Renal cortex interstitium (tissue), 11 donors: ENCODE data around the gene KIRREL1. TPM values are rescaled to one million over a fixed set of nuclear protein-coding genes. Genes with fewer than 3 reads are reported as not detected.

Experiments
- DNase-seq, 11 donors: peaks; one replicate each; pipeline ENCODE4 v3.0.0-alpha.2; 2013; ENCODE audit warnings: low read depth in 9 of 11, low spot score in 4 of 11; ENCODE audit errors: extremely low read depth in 1 of 11
- polyA plus RNA-seq, 3 donors: library from polyadenylated mRNA; unstranded; fragments of 120-200 nt; gene quantifications; one replicate each; pipeline ENCODE4 v1.2.1, GENCODE V29; 2013; ENCODE audit not compliant: insufficient read length in 3 of 3

Gene KIRREL1
- polyA plus RNA-seq, 3 donors: 171 to 186 (median 179) TPM

- no peak for DNase-seq
These were observed 53.5 kb downstream of the KIRREL1 start for GRCh38 chr1:158046715-158047510.

- DNase-seq: no peak
These were observed 55.1 kb downstream of the KIRREL1 start for GRCh38 chr1:158048371-158049067.

DNA sequence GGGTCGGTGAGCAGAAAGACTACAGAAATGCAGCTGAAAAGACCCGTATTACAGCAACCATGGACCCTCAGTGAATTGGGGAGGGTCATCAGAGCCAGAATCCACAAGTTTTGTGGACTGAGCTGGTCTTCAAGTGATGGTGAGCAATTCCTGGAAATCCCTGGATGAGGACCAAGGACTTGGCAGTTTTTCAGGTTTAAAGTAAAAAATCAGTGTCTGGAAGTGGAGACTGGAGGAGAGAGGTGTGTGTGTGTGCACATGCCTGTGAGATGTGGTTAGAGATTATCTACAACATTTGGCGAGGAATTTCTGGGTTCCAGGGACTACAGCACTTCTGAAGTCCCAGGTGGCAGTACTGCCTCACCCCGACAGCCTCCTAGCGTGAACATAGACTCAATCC, 56.4 kb downstream of the KIRREL1 start:
- DNase-seq: no peak

- no peak for DNase-seq
These were observed 59.8 kb downstream of the KIRREL1 start for GRCh38 chr1:158053276-158053675.

DNA sequence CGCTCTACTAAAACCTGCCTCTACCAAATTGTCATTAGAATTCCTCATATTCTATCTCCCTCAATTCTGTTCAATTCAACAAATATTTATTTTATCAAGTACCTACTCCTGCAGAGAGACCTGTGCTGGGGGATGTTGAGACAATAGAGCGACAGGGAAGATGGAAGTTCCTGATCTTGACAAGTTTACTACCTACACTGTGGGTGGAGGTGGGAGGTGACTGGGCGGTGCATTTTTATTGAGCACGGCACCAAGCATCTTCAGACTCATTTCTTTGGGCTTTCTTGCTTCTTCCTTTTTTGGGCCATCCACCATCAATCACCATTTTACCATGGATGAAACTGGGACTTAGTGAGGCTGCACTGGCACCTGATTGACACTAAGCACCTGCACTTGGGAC, 61.3 kb downstream of the KIRREL1 start:
- no peak for DNase-seq

GRCh38 chr1:158055854-158056253, 62.4 kb downstream of the KIRREL1 start:
- DNase-seq: peak in 2 of 11 donors; percentile 28 to 37

- DNase-seq: no peak
These were observed 63.1 kb downstream of the KIRREL1 start for GRCh38 chr1:158056498-158056897.

- no peak for DNase-seq
These were observed 65.0 kb downstream of the KIRREL1 start for GRCh38 chr1:158058237-158058985.

DNA sequence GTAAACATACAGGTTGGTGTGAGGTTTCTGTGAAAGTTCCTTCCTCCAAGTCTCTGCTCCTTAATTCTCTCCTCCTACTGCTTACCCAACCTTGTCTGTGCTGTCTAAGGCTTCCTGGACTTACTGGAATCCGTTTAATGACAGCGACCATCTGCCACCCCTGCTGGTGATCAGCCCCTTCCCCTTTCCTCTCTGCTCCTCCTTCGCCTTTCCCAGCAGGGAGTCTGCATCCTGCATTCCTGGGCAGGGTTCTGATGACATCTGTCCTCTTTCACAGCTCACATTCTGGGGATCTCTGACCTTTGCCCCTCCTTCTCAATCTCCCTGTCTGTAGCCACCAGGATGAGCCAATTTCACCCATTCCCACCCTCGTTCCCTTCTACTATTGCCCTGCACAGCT, 66.5 kb downstream of the KIRREL1 start:
- DNase-seq: peak in 2 of 11 donors; percentile 36

GRCh38 chr1:158062174-158062573, 68.7 kb downstream of the KIRREL1 start:
- DNase-seq: no peak

DNA sequence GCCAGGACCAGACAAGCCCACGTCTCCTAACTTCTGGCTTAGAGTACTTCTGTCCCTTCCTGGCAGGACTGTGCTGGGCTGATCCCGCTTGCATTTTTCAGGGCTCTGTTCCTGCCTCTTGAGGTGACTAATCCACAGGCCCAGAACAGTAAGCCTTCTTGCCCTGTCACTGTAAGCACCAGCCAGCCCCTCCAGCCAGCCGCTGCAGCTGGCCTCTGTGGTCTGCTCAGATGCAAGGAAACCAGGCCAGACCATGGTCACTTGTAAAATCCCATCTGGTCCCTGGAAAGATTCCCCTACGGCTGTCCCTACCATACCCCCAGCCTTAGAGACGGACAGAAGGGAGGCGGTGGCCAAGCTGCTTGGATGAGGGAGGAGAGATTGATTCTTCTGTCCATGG, 74.2 kb downstream of the KIRREL1 start:
- DNase-seq: no peak

GRCh38 chr1:158068918-158069317, 75.5 kb downstream of the KIRREL1 start:
- no peak for DNase-seq

- no peak for DNase-seq
These were observed 77.7 kb downstream of the KIRREL1 start for GRCh38 chr1:158071138-158071537.

- DNase-seq: peak in 6 of 11 donors; percentile 30 to 67 (median 56)
These were observed 81.6 kb downstream of the KIRREL1 start for GRCh38 chr1:158075078-158075477.

GRCh38 chr1:158076441-158076840, 83.0 kb downstream of the KIRREL1 start:
- no peak for DNase-seq

DNA sequence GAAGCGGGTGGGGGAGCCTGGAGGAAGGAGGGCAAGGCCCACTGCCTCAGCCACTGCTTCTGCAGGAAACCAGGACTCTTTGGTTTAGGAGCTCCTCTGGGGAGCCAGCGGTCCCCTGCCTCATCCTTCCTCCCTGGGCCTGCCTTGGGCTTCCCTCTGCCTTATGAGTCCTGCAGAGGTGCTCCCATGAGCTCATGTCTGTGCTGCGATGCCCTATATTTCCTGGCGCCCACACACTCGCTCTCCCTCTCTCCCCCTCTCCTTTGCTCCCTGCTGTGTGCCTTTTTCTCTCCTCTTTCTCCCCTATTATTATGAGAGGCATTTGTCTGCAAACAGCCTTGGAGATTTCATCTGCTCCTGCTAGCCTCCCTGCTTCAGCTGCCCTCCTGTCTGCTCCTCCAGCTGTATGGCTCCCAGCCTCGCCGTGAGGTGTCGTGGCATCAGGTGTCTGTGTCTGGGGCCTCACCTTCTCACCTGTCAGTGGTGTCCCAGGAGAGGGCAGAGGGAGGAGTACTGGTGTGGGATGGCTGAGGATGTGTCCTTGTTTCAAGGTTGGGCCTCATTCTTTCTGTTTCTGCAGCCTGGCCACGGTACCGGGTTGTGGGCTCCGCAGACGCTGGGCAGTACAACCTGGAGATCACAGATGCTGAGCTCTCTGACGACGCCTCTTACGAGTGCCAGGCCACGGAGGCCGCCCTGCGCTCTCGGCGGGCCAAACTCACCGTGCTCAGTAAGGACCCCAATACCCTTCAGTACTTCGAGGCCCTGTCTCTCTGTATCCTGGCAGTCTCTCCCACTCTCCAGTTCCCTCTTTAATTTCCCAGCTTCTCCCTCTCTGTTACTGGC, 84.2 kb downstream of the KIRREL1 start:
- DNase-seq: no peak

- DNase-seq: no peak
These were observed 85.2 kb downstream of the KIRREL1 start for GRCh38 chr1:158078569-158079080.

GRCh38 chr1:158080066-158080465, 86.6 kb downstream of the KIRREL1 start:
- no peak for DNase-seq

DNA sequence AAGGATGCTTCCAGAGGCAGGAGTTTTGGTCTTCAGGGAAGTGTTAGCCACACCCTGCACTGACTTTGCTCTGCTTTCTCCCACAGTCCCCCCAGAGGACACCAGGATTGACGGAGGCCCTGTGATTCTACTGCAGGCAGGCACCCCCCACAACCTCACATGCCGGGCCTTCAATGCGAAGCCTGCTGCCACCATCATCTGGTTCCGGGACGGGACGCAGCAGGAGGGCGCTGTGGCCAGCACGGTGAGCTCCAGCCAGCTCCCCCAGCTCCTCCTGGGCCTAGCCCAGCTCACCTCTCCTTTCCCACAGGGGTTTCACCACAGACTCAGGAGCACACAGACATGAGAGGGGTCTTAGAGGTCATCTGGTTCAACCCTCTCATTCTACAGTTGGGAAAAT, 90.9 kb downstream of the KIRREL1 start:
- DNase-seq: no peak
